HG02798 (cell line): ENCODE results near the gene COLEC12.

Experiments
- ATAC-seq: cut with Tn5 transposase; IDR thresholded peaks from one replicate; pipeline ENCODE4 v1.9.1; 2021; ENCODE audit warnings: mild to moderate bottlenecking; ENCODE audit not compliant: unreplicated experiment, poor library complexity

COLEC12 gene

GRCh38 chr18:506801-507200 is 6.3 kb upstream of the COLEC12 start:
- no peak for ATAC-seq

- no peak for ATAC-seq
Observed at GRCh38 chr18:506264-506663, 5.8 kb upstream of the COLEC12 start.

- ATAC-seq: peak; percentile 91
Observed at GRCh38 chr18:505483-506122, 5.1 kb upstream of the COLEC12 start.

- no peak for ATAC-seq
Observed at GRCh38 chr18:501406-501714, 859 bp upstream of the COLEC12 start.

GRCh38 chr18:499776-500631 is 497 bp downstream of the COLEC12 start:
- ATAC-seq: no peak

- no peak for ATAC-seq
Observed at GRCh38 chr18:498931-499775, 1.3 kb downstream of the COLEC12 start.

- no peak for ATAC-seq
Observed at GRCh38 chr18:497688-498087, 2.8 kb downstream of the COLEC12 start.

GRCh38 chr18:495452-495851 is 5.0 kb downstream of the COLEC12 start:
- ATAC-seq: no peak

- no peak for ATAC-seq
Observed at GRCh38 chr18:495017-495416, 5.5 kb downstream of the COLEC12 start.

GRCh38 chr18:493986-494983 is 6.2 kb downstream of the COLEC12 start:
- no peak for ATAC-seq

- ATAC-seq: no peak
Observed at GRCh38 chr18:492451-492850, 8.1 kb downstream of the COLEC12 start.

- no peak for ATAC-seq
Observed at GRCh38 chr18:490624-491023, 9.9 kb downstream of the COLEC12 start.

- no peak for ATAC-seq
Observed at GRCh38 chr18:490024-490366, 10.5 kb downstream of the COLEC12 start.

- no peak for ATAC-seq
Observed at GRCh38 chr18:489244-490023, 11.1 kb downstream of the COLEC12 start.

GRCh38 chr18:486929-487740 is 13.4 kb downstream of the COLEC12 start:
- no peak for ATAC-seq

- ATAC-seq: no peak
Observed at GRCh38 chr18:484749-485464, 15.6 kb downstream of the COLEC12 start.

GRCh38 chr18:478681-479080 is 21.8 kb downstream of the COLEC12 start:
- no peak for ATAC-seq

- ATAC-seq: no peak
Observed at GRCh38 chr18:477565-477964, 22.9 kb downstream of the COLEC12 start.
